Measurements from ENCODE around the gene PSPC1. TPM values are rescaled to one million over a fixed set of nuclear protein-coding genes. Genes with fewer than 3 reads are reported as not detected.

PSPC1 gene
- total RNA-seq, 1 experiment from 2014 or later: 60.7 TPM

- CTCF ChIA-PET: no interaction called here
- intact Hi-C loops (cut with micrococcal nuclease; ENCODE audit: unreplicated experiment): no loop called here
- no peak for DNase-seq
- no peaks in the 10 kb centered on the region for H3K9me3 Mint-ChIP-seq (ENCODE audit: low read depth, unreplicated experiment)
- no peak overlapping the region for H3K27ac Mint-ChIP-seq (ENCODE audit: unreplicated experiment)
- no TSS peak for BruUV-seq (replicated peaks)
- TF ChIP-seq, protein P1, sequence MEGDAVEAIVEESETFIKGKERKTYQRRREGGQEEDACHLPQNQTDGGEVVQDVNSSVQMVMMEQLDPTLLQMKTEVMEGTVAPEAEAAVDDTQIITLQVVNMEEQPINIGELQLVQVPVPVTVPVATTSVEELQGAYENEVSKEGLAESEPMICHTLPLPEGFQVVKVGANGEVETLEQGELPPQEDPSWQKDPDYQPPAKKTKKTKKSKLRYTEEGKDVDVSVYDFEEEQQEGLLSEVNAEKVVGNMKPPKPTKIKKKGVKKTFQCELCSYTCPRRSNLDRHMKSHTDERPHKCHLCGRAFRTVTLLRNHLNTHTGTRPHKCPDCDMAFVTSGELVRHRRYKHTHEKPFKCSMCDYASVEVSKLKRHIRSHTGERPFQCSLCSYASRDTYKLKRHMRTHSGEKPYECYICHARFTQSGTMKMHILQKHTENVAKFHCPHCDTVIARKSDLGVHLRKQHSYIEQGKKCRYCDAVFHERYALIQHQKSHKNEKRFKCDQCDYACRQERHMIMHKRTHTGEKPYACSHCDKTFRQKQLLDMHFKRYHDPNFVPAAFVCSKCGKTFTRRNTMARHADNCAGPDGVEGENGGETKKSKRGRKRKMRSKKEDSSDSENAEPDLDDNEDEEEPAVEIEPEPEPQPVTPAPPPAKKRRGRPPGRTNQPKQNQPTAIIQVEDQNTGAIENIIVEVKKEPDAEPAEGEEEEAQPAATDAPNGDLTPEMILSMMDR (IDR thresholded peaks at IDR 0.05; ENCODE audit: unreplicated experiment): no peak
- no peaks in the 10 kb centered on the region for H3K27me3 Mint-ChIP-seq (ENCODE audit: unreplicated experiment)
- no peak overlapping the region for H3K4me3 Mint-ChIP-seq (ENCODE audit: low read depth, unreplicated experiment)
- peaks cover 34% of the 10 kb centered on the region for H3K36me3 Mint-ChIP-seq (ENCODE audit: insufficient read depth, unreplicated experiment)
- no peaks in the 10 kb centered on the region for H3K4me1 Mint-ChIP-seq (ENCODE audit: low read depth, unreplicated experiment)
Measured at GRCh38 chr13:19737844-19738557, 44.7 kb downstream of the PSPC1 start.

DNA sequence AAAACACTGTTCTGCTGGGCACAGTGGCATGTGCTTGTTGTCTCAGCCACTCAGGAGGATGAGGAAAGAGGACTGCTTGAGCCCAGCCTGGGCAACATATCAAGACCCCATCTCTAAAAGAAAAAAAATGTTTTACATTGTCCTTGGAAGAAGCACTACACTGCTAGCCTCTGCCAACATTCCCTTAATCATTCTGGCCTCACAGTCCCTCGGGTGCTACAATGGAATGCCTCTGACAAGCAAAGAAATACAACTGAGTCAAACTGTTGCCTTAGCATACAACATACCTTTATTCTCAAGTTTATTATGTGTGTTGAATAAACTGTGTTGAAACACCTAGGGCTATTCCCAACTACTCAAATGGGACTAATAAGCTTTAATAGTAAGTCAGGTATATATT is 56.1 kb downstream of the PSPC1 start:
- TF ChIP-seq, protein P1 (IDR thresholded peaks at IDR 0.05; ENCODE audit: unreplicated experiment): no peak
- Mint-ChIP-seq H3K4me3 (ENCODE audit: low read depth, unreplicated experiment) (no peak overlapping the region), H3K27me3 (ENCODE audit: unreplicated experiment) (no peaks in the 10 kb centered on the region), H3K36me3 (ENCODE audit: insufficient read depth, unreplicated experiment) (peaks cover 33% of the 10 kb centered on the region), H3K4me1 (ENCODE audit: low read depth, unreplicated experiment) (no peaks in the 10 kb centered on the region), H3K9me3 (ENCODE audit: low read depth, unreplicated experiment) (no peaks in the 10 kb centered on the region), H3K27ac (ENCODE audit: unreplicated experiment) (no peak overlapping the region)
- intact Hi-C loops (cut with micrococcal nuclease; ENCODE audit: unreplicated experiment): no loop called here
- no TSS peak for BruUV-seq (replicated peaks)
- CTCF ChIA-PET: no interaction called here
- no peak for DNase-seq

DNA sequence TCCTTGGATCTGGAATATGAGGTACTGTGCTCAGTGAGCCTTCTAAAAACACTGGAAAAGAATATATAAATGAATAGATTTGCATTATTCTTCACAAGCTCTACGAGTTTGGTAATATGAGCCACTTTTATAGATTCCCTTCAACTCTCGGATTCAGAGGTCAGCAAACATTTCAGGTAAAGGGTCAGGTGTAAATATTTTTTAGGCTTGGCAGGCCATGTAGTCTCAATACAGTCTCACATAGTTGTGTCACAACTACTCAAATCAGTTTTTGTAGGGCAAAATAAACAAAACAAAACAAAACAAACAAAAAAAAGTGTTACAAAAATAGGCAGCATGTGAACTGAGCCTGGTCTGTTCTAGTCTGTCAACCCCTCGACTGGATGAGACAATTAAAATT is 57.4 kb downstream of the PSPC1 start:
- H3K4me1 Mint-ChIP-seq (ENCODE audit: low read depth, unreplicated experiment): no peaks in the 10 kb centered on the region
- no peak overlapping the region for H3K4me3 Mint-ChIP-seq (ENCODE audit: low read depth, unreplicated experiment)
- no peak for DNase-seq
- intact Hi-C loops (cut with micrococcal nuclease; ENCODE audit: unreplicated experiment): no loop called here
- TF ChIP-seq, protein P1 (IDR thresholded peaks at IDR 0.05; ENCODE audit: unreplicated experiment): no peak
- H3K27me3 Mint-ChIP-seq (ENCODE audit: unreplicated experiment): no peaks in the 10 kb centered on the region
- H3K27ac Mint-ChIP-seq (ENCODE audit: unreplicated experiment): no peak overlapping the region
- CTCF ChIA-PET: no interaction called here
- peaks cover 24% of the 10 kb centered on the region for H3K36me3 Mint-ChIP-seq (ENCODE audit: insufficient read depth, unreplicated experiment)
- no peaks in the 10 kb centered on the region for H3K9me3 Mint-ChIP-seq (ENCODE audit: low read depth, unreplicated experiment)
- no TSS peak for BruUV-seq (replicated peaks)

- Mint-ChIP-seq H3K4me1 (ENCODE audit: low read depth, unreplicated experiment) (no peaks in the 10 kb centered on the region), H3K36me3 (ENCODE audit: insufficient read depth, unreplicated experiment) (peaks cover 17% of the 10 kb centered on the region), H3K9me3 (ENCODE audit: low read depth, unreplicated experiment) (no peaks in the 10 kb centered on the region), H3K4me3 (ENCODE audit: low read depth, unreplicated experiment) (no peak overlapping the region), H3K27ac (ENCODE audit: unreplicated experiment) (no peak overlapping the region), H3K27me3 (ENCODE audit: unreplicated experiment) (no peaks in the 10 kb centered on the region)
- TSS peak; percentile 14 for BruUV-seq (replicated peaks)
- no peak for DNase-seq
- TF ChIP-seq, protein P1 (IDR thresholded peaks at IDR 0.05; ENCODE audit: unreplicated experiment): no peak
- CTCF ChIA-PET: no interaction called here
- intact Hi-C loops (cut with micrococcal nuclease; ENCODE audit: unreplicated experiment): no loop called here
Measured at GRCh38 chr13:19720039-19720438, 62.7 kb downstream of the PSPC1 start.
